Measurements from ENCODE around the gene PRDM11.

PRDM11 gene

GRCh38 chr11:45280449-45280848 is 134.0 kb downstream of the PRDM11 start:
- Histone ChIP-seq H3K4me2 (no peak overlapping the region), H2AFZ (ENCODE audit: low read depth) (no peak overlapping the region), H3K27ac (no peak overlapping the region), H3K36me3 (ENCODE audit: insufficient read depth) (no peaks in the 10 kb centered on the region), H3K9ac (no peak overlapping the region), H3K27me3 (ENCODE audit: insufficient read depth, low read depth) (no peaks in the 10 kb centered on the region), H3K79me2 (ENCODE audit: insufficient read depth, low read depth) (no peaks in the 10 kb centered on the region), H4K20me1 (ENCODE audit: insufficient read depth) (no peaks in the 10 kb centered on the region), H3K4me3 (IDR thresholded peaks at IDR 0.05; ENCODE audit: insufficient read depth, low read depth, low read length) (no peak overlapping the region), H3K4me1 (ENCODE audit: low read depth, poor library complexity, severe bottlenecking) (no peaks in the 10 kb centered on the region)
- no peak for TF ChIP-seq CTCF (conservative IDR thresholded peaks at IDR 0.05; ENCODE audit: low read depth, low read length)

GRCh38 chr11:45282081-45282480 is 135.6 kb downstream of the PRDM11 start:
- no peak overlapping the region for H3K9ac ChIP-seq
- no peak overlapping the region for H3K27ac ChIP-seq
- H3K4me3 ChIP-seq (IDR thresholded peaks at IDR 0.05; ENCODE audit: insufficient read depth, low read depth, low read length): no peak overlapping the region
- no peaks in the 10 kb centered on the region for H4K20me1 ChIP-seq (ENCODE audit: insufficient read depth)
- H3K27me3 ChIP-seq (ENCODE audit: insufficient read depth, low read depth): no peaks in the 10 kb centered on the region
- H3K4me1 ChIP-seq (ENCODE audit: low read depth, poor library complexity, severe bottlenecking): no peaks in the 10 kb centered on the region
- H3K36me3 ChIP-seq (ENCODE audit: insufficient read depth): no peaks in the 10 kb centered on the region
- H3K4me2 ChIP-seq: no peak overlapping the region
- H3K79me2 ChIP-seq (ENCODE audit: insufficient read depth, low read depth): no peaks in the 10 kb centered on the region
- TF ChIP-seq CTCF (conservative IDR thresholded peaks at IDR 0.05; ENCODE audit: low read depth, low read length): no peak
- no peak overlapping the region for H2AFZ ChIP-seq (ENCODE audit: low read depth)

Data from KMS-11 (cell line).